B cell (primary cell): ENCODE data around the gene LAT.

Experiments
- EZH2 ChIP-seq: IDR thresholded peaks from 2 replicates; pipeline ENCODE4 v1.6.1; 2012; ENCODE audit warnings: borderline replicate concordance, low read depth, mild to moderate bottlenecking, moderate library complexity, low read length; ENCODE audit not compliant: insufficient read depth, poor library complexity, severe bottlenecking
- TF ChIP-seq, protein P1 (sequence below): fragments of 200-600 bp; IDR thresholded peaks from one replicate; pipeline ENCODE4 v1.8.0; 2022; ENCODE audit warnings: antibody characterized with exemption, mild to moderate bottlenecking

DNA sequence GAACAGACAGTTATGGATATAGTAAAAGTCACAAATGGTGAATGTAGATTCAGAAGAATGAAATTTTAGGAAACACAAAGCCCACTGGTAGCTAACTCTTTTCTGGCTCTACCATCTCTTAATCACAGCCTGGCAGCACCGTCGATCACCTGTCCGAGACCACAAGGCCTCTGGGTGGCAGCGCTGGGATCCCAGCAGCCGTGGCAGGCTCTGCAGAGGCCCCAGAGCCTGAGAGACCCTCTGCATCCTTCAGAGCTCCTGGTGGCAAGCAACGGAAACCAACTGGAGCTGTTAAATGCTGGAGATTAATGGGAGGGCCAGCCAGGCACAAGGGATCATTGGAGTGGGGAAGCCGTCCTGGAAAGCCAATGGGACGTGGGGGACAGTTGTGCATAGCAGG lies 26.3 kb downstream of the LAT start:
- TF ChIP-seq, protein P1, sequence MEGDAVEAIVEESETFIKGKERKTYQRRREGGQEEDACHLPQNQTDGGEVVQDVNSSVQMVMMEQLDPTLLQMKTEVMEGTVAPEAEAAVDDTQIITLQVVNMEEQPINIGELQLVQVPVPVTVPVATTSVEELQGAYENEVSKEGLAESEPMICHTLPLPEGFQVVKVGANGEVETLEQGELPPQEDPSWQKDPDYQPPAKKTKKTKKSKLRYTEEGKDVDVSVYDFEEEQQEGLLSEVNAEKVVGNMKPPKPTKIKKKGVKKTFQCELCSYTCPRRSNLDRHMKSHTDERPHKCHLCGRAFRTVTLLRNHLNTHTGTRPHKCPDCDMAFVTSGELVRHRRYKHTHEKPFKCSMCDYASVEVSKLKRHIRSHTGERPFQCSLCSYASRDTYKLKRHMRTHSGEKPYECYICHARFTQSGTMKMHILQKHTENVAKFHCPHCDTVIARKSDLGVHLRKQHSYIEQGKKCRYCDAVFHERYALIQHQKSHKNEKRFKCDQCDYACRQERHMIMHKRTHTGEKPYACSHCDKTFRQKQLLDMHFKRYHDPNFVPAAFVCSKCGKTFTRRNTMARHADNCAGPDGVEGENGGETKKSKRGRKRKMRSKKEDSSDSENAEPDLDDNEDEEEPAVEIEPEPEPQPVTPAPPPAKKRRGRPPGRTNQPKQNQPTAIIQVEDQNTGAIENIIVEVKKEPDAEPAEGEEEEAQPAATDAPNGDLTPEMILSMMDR: no peak
- no peak for TF ChIP-seq EZH2
